Sciatic nerve (tissue), 2 donors: ENCODE results near the gene FERMT3. TPM values are rescaled to one million over a fixed set of nuclear protein-coding genes. Genes with fewer than 3 reads are reported as not detected.
A peak's percentile ranks its signal among the peaks of the same experiment; 100 is the strongest.

Experiments
- ATAC-seq: fragments of 200-7000 bp; cut with Tn5 transposase; one replicate; pipeline ENCODE4 v1.9.1; 2020; ENCODE audit warnings: mild to moderate bottlenecking, moderate library complexity
- DNase-seq: peaks from one replicate; pipeline ENCODE4 v3.0.0-alpha.2; 2020; ENCODE audit warnings: low spot score
- intact Hi-C: fragments of 100-400 bp; cut with DNase I; formaldehyde crosslinking; loops from one replicate; pipeline ENCODE4 v1.14.2; 2022
- total RNA-seq: library from RNA; stranded (reverse); fragmentation: NEBNext Ultra II Directional; extraction: Animal tissue kit (Norgen Biotek cat#: 25700); gene quantifications from one replicate; pipeline ENCODE4 v1.2.1, GENCODE V29; 2021
- donor health status: DM: no; HTN: no; CAD: no.
- donor health status: DM: no; HTN: no; CAD: no.

Gene FERMT3
- total RNA-seq, 1 donor from 2014 or later = 20.7 TPM

GRCh38 chr11:64268025-64268892, 61.7 kb downstream of the FERMT3 start:
- peak; percentile 0 for ATAC-seq
- intact Hi-C loops = no loop called here
- DNase-seq = peak; percentile 81

- ATAC-seq = peak; percentile 3
- DNase-seq = no peak
- intact Hi-C loops = no loop called here
Measured at GRCh38 chr11:64268893-64269539, 62.5 kb downstream of the FERMT3 start.

GRCh38 chr11:64269540-64270220, 63.2 kb downstream of the FERMT3 start:
- ATAC-seq (peak; percentile 92), DNase-seq (peak; percentile 98)
- intact Hi-C loops = no loop called here

Other genes with a start within 250 kb of the FERMT3 start
- gene COX8A, start 232.1 kb upstream of the FERMT3 start, total RNA-seq = 118 TPM
- 38.7 TPM for gene OTUB1, start 220.3 kb upstream of the FERMT3 start, total RNA-seq
- gene FLRT1, start 170.8 kb upstream of the FERMT3 start, total RNA-seq = 3.5 TPM
- 20.6 TPM for gene MACROD1, start 40.6 kb upstream of the FERMT3 start, total RNA-seq
- 87.6 TPM for gene STIP1, start 20.6 kb upstream of the FERMT3 start, total RNA-seq
- gene TRPT1, start 19.5 kb downstream of the FERMT3 start, total RNA-seq = 20.6 TPM
- 28.0 TPM for gene NUDT22, start 19.6 kb downstream of the FERMT3 start, total RNA-seq
- 30.4 TPM for gene DNAJC4, start 23.8 kb downstream of the FERMT3 start, total RNA-seq
- gene VEGFB, start 27.9 kb downstream of the FERMT3 start, total RNA-seq = 134 TPM
- gene FKBP2, start 34.4 kb downstream of the FERMT3 start, total RNA-seq = 56.2 TPM
- 48.8 TPM for gene PPP1R14B, start 40.2 kb downstream of the FERMT3 start, total RNA-seq
- 23.6 TPM for gene PLCB3, start 44.8 kb downstream of the FERMT3 start, total RNA-seq
- 47.4 TPM for gene BAD, start 77.9 kb downstream of the FERMT3 start, total RNA-seq
- 34.4 TPM for gene GPR137, start 79.1 kb downstream of the FERMT3 start, total RNA-seq
- gene KCNK4, start 84.6 kb downstream of the FERMT3 start, total RNA-seq = not detected
- not detected for gene CATSPERZ, start 93.6 kb downstream of the FERMT3 start, total RNA-seq
- 17.4 TPM for gene ESRRA, start 98.8 kb downstream of the FERMT3 start, total RNA-seq
- 149 TPM for gene TRMT112, start 110.8 kb downstream of the FERMT3 start, total RNA-seq
- 143 TPM for gene PRDX5, start 111.4 kb downstream of the FERMT3 start, total RNA-seq
- 12.9 TPM for gene CCDC88B, start 133.5 kb downstream of the FERMT3 start, total RNA-seq
- gene RPS6KA4, start 152.4 kb downstream of the FERMT3 start, total RNA-seq = 23.8 TPM